Progenitor cell of endocrine pancreas (in vitro differentiated cells): ENCODE measurements around the gene FOXJ3. TPM values are rescaled to one million over a fixed set of nuclear protein-coding genes. Genes with fewer than 3 reads are reported as not detected.

Experiments
- DNase-seq: peaks from one replicate; pipeline ENCODE4 v3.0.0; 2021; ENCODE audit warnings: low spot score; ENCODE audit not compliant: unreplicated experiment
- H3K27ac Mint-ChIP-seq: 2 replicates; pipeline ENCODE4 v1.8.0; 2021; ENCODE audit warnings: mild to moderate bottlenecking, moderate library complexity, mixed read lengths
- H3K27me3 Mint-ChIP-seq: 2 replicates; pipeline ENCODE4 v1.8.0; 2021; ENCODE audit warnings: mixed read lengths
- H3K36me3 Mint-ChIP-seq: 2 replicates; pipeline ENCODE4 v1.8.0; 2022; ENCODE audit warnings: mixed read lengths; ENCODE audit not compliant: insufficient read depth
- H3K4me1 Mint-ChIP-seq: 2 replicates; pipeline ENCODE4 v1.8.0; 2021; ENCODE audit warnings: low read depth, mixed read lengths
- H3K4me3 Mint-ChIP-seq: 2 replicates; pipeline ENCODE4 v1.8.0; 2021; ENCODE audit warnings: low read depth, mild to moderate bottlenecking, moderate library complexity, mixed read lengths
- H3K9me3 Mint-ChIP-seq: 2 replicates; pipeline ENCODE4 v1.8.0; 2021; ENCODE audit warnings: low read depth, mixed read lengths
- CTCF ChIP-seq: fragments of 200-600 bp; sonication (generic); IDR thresholded peaks from one replicate; pipeline ENCODE4 v1.5.0; 2021; ENCODE audit warnings: antibody characterized with exemption, mild to moderate bottlenecking; ENCODE audit not compliant: unreplicated experiment
- total RNA-seq: library from RNA; stranded (reverse); gene quantifications from 2 replicates; pipeline ENCODE4 v1.2.1, GENCODE V29; 2021

The FOXJ3 gene
- total RNA-seq, 1 donor from 2014 or later = 63.0 TPM

GRCh38 chr1:42133390-42133789 lies 201.6 kb downstream of the FOXJ3 start:
- Mint-ChIP-seq H3K4me3 (no peak overlapping the region), H3K9me3 (no peaks in the 10 kb centered on the region), H3K36me3 (no peaks in the 10 kb centered on the region), H3K27ac (no peak overlapping the region), H3K4me1 (peaks cover 6% of the 10 kb centered on the region), H3K27me3 (peaks cover 6% of the 10 kb centered on the region)
- DNase-seq = no peak
- TF ChIP-seq CTCF = no peak

- Mint-ChIP-seq H3K27me3 (peaks cover 17% of the 10 kb centered on the region), H3K27ac (no peak overlapping the region), H3K36me3 (no peaks in the 10 kb centered on the region), H3K9me3 (no peaks in the 10 kb centered on the region), H3K4me3 (no peak overlapping the region), H3K4me1 (peaks cover 1% of the 10 kb centered on the region)
- TF ChIP-seq CTCF = no peak
- DNase-seq = no peak
Observed at GRCh38 chr1:42130061-42130660, 204.9 kb downstream of the FOXJ3 start.

GRCh38 chr1:42128964-42129363 lies 206.1 kb downstream of the FOXJ3 start:
- no peaks in the 10 kb centered on the region for H3K36me3 Mint-ChIP-seq
- no peak for TF ChIP-seq CTCF
- no peaks in the 10 kb centered on the region for H3K9me3 Mint-ChIP-seq
- H3K27ac Mint-ChIP-seq = no peak overlapping the region
- no peak for DNase-seq
- no peak overlapping the region for H3K4me3 Mint-ChIP-seq
- H3K27me3 Mint-ChIP-seq = peaks cover 17% of the 10 kb centered on the region
- H3K4me1 Mint-ChIP-seq = no peaks in the 10 kb centered on the region

- no peak overlapping the region for H3K4me3 Mint-ChIP-seq
- H3K27ac Mint-ChIP-seq = no peak overlapping the region
- H3K9me3 Mint-ChIP-seq = no peaks in the 10 kb centered on the region
- H3K4me1 Mint-ChIP-seq = no peaks in the 10 kb centered on the region
- H3K36me3 Mint-ChIP-seq = no peaks in the 10 kb centered on the region
- H3K27me3 Mint-ChIP-seq = peaks cover 17% of the 10 kb centered on the region
- no peak for TF ChIP-seq CTCF
- no peak for DNase-seq
Observed at GRCh38 chr1:42128499-42128898, 206.5 kb downstream of the FOXJ3 start.

- DNase-seq = no peak
- H3K4me1 Mint-ChIP-seq = no peaks in the 10 kb centered on the region
- no peaks in the 10 kb centered on the region for H3K9me3 Mint-ChIP-seq
- H3K27ac Mint-ChIP-seq = no peak overlapping the region
- H3K27me3 Mint-ChIP-seq = peaks cover 17% of the 10 kb centered on the region
- no peak overlapping the region for H3K4me3 Mint-ChIP-seq
- no peak for TF ChIP-seq CTCF
- H3K36me3 Mint-ChIP-seq = no peaks in the 10 kb centered on the region
Observed at GRCh38 chr1:42127767-42128166, 207.3 kb downstream of the FOXJ3 start.

Other genes with a start within 250 kb of the FOXJ3 start
- 0.89 and 1.3 TPM in 2 replicates for gene GUCA2B, start 181.8 kb downstream of the FOXJ3 start, total RNA-seq
- not detected in 2 replicates for gene GUCA2A, start 170.5 kb downstream of the FOXJ3 start, total RNA-seq
- gene RIMKLA, start 45.6 kb upstream of the FOXJ3 start, total RNA-seq = 3.5 and 3.9 TPM in 2 replicates
- 0.89 and 2.0 TPM in 2 replicates for gene ZMYND12, start 120.8 kb upstream of the FOXJ3 start, total RNA-seq
- gene PPCS, start 121.3 kb upstream of the FOXJ3 start, total RNA-seq = 48.5 and 49.4 TPM in 2 replicates
- gene CCDC30, start 128.1 kb upstream of the FOXJ3 start, total RNA-seq = 17.3 and 23.6 TPM in 2 replicates